ENCODE results near the gene PDIA5.
A peak's percentile ranks its signal among the peaks of the same experiment; 100 is the strongest.

Gene PDIA5

DNA sequence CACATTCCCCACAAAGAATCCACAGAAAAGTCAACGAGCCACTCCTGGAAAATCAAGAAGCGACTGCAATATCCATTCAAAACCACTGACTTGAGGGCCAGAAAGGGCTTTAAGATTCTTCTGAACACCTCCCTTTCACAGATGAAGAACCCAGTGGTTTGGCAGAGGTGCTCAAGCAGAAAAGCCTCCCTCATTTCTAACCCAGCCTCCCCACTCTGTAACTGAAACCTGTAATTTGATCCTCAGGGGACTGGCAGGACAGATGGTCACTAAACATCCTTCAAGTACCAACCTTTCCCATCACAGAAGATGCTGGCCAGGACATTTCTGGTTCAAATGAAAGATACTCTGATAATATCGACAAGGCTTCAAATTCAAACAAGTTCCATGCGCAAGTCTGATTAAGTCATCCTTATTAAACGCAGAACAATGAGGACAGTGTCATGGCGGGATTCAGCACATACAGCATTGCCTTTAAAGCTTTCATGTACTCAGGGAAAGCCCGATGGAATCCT is 44.8 kb upstream of the PDIA5 start:
- TF ChIP-seq, protein P1, sequence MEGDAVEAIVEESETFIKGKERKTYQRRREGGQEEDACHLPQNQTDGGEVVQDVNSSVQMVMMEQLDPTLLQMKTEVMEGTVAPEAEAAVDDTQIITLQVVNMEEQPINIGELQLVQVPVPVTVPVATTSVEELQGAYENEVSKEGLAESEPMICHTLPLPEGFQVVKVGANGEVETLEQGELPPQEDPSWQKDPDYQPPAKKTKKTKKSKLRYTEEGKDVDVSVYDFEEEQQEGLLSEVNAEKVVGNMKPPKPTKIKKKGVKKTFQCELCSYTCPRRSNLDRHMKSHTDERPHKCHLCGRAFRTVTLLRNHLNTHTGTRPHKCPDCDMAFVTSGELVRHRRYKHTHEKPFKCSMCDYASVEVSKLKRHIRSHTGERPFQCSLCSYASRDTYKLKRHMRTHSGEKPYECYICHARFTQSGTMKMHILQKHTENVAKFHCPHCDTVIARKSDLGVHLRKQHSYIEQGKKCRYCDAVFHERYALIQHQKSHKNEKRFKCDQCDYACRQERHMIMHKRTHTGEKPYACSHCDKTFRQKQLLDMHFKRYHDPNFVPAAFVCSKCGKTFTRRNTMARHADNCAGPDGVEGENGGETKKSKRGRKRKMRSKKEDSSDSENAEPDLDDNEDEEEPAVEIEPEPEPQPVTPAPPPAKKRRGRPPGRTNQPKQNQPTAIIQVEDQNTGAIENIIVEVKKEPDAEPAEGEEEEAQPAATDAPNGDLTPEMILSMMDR (IDR thresholded peaks at IDR 0.05; ENCODE audit: low read length, missing control alignments): no peak
- no peak overlapping the region for H3K4me3 ChIP-seq (replicated peaks; ENCODE audit: low read depth, low read length)
- no peak for DNase-seq (ENCODE audit: low read depth)

DNA sequence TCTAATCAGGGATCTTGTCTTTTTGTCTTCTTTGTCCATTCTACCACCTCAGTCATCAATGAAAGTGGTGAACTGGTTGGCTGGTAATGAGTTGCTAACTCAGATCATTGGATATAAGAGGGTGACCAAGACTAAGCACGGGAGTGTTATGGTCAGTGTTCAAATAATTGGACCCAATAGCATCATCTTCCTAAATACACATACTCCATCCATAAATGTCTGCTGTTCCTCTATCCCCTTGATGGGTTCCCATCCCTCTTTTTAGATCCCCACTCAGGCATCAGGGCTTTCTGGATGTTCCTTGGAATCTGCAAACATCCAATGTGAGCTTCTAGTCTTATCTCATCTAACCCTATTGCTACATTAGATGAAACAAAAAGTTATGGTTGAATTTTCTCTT is 42.8 kb upstream of the PDIA5 start:
- DNase-seq (ENCODE audit: low read depth): no peak
- TF ChIP-seq, protein P1 (IDR thresholded peaks at IDR 0.05; ENCODE audit: low read length, missing control alignments): no peak
- no peak overlapping the region for H3K4me3 ChIP-seq (replicated peaks; ENCODE audit: low read depth, low read length)

DNA sequence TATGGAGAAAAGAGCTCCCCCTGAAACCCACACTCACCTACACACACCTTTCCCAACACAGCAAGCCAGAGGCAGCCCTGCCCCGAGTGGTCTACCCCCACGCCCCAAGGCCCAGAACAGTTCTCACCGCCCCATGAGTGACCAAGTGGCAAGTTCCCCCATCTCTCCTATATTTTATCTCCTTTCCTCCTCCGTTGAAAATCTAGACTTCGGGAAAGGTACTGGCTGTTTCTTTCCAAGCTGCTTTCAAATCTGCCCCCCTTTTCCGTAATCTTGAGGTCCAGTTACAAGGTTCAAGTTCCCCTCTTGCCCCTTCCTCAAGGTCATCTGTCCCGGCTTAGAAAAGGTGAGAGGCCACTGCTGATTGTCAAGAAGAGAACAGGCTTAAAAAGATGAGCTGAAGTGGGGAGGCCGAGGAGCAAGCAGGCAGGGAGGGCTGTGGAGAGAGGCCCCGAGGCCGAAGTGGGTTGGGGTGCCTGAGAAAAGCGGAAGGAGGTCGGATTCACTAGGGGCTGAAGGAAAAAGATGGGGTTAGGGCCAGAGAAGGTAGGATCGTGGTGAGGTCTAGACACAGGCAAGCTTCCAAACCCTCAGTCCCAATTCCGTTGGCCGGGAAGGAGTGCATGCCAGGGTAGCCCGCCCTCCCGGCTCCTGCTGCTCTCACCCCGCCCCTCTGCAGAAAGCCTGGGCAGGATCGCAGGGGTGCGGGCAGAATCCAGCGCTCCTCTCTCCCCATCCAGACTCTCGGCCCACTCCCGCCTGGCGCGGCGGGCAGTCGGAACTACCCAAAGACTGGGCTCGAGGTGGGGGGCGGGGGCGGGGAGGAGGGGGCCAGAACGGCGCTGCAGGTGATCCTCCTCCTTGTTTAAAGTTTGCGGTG is 40.9 kb upstream of the PDIA5 start:
- TF ChIP-seq, protein P1 (IDR thresholded peaks at IDR 0.05; ENCODE audit: low read length, missing control alignments): no peak
- H3K4me3 ChIP-seq (replicated peaks; ENCODE audit: low read depth, low read length): no peak overlapping the region
- DNase-seq (ENCODE audit: low read depth): no peak

DNA sequence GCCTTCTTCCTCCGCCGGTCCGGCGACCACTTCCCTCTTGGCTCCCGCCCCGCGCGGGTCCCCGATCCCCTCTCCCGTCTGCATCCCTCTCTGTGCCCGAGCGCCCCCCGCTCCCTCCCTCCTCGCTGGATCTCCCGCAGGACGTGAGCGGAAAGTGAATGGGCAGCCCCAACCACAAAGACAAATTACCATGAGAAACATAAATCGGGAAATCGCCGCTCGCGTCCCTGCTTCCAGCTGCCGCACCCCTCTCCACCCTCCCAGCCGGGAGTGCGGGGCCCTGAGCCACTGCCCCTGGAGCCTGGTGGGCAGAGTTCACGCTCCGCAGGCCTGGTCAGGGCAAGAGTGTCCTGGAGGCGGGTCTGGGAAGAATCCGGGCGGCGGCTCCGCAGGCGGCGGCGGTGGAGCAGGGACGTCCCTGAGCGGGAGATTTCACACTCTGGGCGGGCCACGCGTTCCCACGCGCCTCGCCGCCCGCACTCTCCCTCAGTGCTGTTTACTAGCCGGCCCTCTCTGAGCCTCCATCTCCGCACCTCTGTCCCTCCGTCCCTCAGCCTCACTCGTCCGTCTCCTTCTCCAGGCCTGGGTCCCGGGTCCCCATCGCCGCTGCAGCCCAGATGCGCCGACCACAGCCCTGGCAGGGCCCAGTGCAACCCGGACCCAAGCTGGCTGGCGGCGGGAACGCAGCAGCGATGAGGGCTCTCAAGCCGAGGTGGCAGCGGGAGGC is 40.1 kb upstream of the PDIA5 start:
- TF ChIP-seq, protein P1 (IDR thresholded peaks at IDR 0.05; ENCODE audit: low read length, missing control alignments): no peak
- peak overlapping the region; percentile 45 for H3K4me3 ChIP-seq (replicated peaks; ENCODE audit: low read depth, low read length)
- DNase-seq (ENCODE audit: low read depth): no peak

DNA sequence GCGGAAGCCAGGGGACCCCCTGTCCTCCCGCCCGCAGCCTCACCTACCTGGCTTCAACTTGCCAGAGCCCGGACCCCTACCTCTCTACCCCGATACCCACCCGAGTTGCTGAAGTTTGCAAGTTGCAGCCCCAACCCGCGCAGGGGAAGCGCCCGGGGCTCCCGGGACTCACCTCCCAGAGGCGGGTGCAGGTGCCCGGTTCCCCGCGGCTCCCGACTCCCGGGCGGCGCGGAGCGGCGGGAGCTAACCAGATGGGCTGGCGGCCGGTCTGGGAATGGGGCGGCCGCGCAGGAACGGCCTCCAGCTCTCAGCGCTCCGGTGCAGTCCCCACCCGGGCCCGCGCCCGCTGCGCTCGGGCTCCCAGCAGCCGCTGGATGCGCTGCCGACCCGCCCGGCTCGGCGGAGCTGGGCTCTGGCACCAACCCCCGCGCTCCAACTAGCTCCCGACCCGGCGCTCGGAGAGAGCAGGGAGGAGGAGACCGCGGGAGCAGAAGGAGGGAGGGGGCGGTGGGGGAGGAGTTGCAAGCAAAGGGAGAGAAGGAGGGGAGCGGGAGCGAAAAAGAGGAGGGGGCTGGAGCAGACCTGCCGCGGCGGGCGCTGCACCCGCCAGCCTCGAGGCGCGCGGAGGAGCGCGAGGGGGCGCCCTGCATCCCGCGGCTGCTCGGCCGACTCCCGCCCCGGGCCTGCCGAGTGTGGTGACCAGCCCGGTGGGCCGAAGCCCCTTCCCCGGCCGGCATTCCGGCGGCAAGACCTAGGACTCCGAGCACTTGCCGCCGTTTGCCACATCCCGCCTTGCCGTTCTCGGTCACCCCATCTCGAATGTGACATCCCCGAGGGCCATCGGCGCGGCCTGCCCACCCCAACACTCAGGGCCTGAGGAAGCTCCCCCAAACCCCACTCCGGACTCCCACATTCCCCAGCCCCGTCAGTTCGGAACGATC is 39.3 kb upstream of the PDIA5 start, which contains the start of gene SEMA5B:
SEMA5B (minus strand) TSS at position 472 of the 941 bp plus-strand sequence. CDS start 66,500 bp downstream, outside the sequence.
- H3K4me3 ChIP-seq (replicated peaks; ENCODE audit: low read depth, low read length): peak within 1 kb of the TSS; percentile 45

More for the DNA sequence above, 39.3 kb upstream of the PDIA5 start, which contains the start of gene SEMA5B:
- no peak for DNase-seq (ENCODE audit: low read depth)
- TF ChIP-seq, protein P1 (IDR thresholded peaks at IDR 0.05; ENCODE audit: low read length, missing control alignments): no peak
